AG04450 (cell line): Measurements from ENCODE around the gene GBGT1. TPM values are rescaled to one million over a fixed set of nuclear protein-coding genes. Genes with fewer than 3 reads are reported as not detected.

Experiments
- CTCF ChIA-PET: fragments of 300-600, 350-600 bp; formaldehyde crosslinking; extraction: SDS; loops from one replicate; lab custom pipeline; 2022; ENCODE audit warnings: antibody characterized with exemption, inconsistent platforms; lab: Charles Lee
- POLR2A ChIA-PET: fragments of 350-600 bp; formaldehyde crosslinking; extraction: SDS; loops from one replicate; lab custom pipeline; 2021; ENCODE audit warnings: antibody characterized with exemption, inconsistent platforms; lab: Yijun Ruan, JAX
- DNase-seq: peaks from one replicate; pipeline ENCODE4 v3.0.0-alpha.2; 2011; ENCODE audit warnings: low read depth, low spot score
- H3K27ac ChIP-seq: one replicate; pipeline ENCODE4 v1.5.1; 2012; ENCODE audit warnings: low read depth, low read length, control low read depth
- H3K27me3 ChIP-seq: one replicate; pipeline ENCODE4 v1.6.0; 2012; ENCODE audit warnings: low read length; ENCODE audit not compliant: control insufficient read depth, insufficient read depth
- H3K4me3 ChIP-seq: 2 replicates; pipeline ENCODE4 v1.5.1; 2011; ENCODE audit warnings: mild to moderate bottlenecking, low read depth, low read length, control low read depth
- H3K9me3 ChIP-seq: 2 replicates; pipeline ENCODE4 v1.5.1; 2012; ENCODE audit warnings: low read length; ENCODE audit not compliant: control insufficient read depth, insufficient read depth
- CTCF ChIP-seq: IDR thresholded peaks from 2 replicates; pipeline ENCODE4 v1.5.1; 2011; ENCODE audit warnings: low read depth, low read length, control low read depth, inconsistent platforms
- polyA plus RNA-seq: library from polyadenylated mRNA; depleted of rRNA; stranded (reverse); fragments of >200 nt; gene quantifications from 2 replicates; pipeline ENCODE4 v1.2.3, GENCODE V29; 2011

The GBGT1 gene
- polyA plus RNA-seq, 1 experiment: 3.5 TPM

DNA sequence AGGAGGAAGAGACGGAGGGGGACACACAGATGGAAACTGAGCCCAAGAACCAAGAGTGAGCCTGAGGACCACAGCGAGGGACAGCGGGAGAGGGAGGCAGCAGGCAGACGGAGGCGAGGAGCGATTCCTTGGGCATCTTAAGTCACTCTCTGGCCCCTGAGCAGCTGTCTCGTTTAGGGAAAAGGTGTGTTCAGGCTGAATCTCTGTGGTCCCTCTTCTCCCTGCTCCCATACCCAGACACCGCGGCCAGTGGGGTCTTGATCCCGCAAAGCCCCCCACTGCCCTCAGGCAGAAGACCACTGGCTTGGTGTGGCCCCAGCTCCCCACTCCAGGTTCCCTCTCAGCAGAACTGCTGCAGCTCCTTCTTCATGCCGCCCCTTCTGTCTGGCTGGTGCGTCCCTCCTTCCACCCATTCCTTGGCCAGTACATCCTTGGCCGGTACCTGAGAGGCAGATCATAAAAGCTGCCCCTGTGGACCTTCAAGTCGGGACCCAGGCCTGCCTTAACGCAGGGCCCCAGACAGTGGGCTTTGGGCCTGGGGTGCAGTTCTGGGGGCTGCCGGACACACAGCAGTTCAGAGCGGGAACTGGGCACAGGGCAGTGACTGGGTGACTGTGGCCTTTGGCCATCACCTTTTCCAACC is 36.9 kb downstream of the GBGT1 start:
- no peak for TF ChIP-seq CTCF
- no peak overlapping the region for H3K27ac ChIP-seq
- no peak for DNase-seq
- no peaks in the 10 kb centered on the region for H3K27me3 ChIP-seq
- H3K9me3 ChIP-seq: no peaks in the 10 kb centered on the region
- ChIA-PET CTCF (no interaction called here), POLR2A (interaction anchor here (0.7 kb wide), 1 partner anchor 22 kb away, joined by 3 read pairs; no protein-coding TSS in a partner anchor)
- no peak overlapping the region for H3K4me3 ChIP-seq

DNA sequence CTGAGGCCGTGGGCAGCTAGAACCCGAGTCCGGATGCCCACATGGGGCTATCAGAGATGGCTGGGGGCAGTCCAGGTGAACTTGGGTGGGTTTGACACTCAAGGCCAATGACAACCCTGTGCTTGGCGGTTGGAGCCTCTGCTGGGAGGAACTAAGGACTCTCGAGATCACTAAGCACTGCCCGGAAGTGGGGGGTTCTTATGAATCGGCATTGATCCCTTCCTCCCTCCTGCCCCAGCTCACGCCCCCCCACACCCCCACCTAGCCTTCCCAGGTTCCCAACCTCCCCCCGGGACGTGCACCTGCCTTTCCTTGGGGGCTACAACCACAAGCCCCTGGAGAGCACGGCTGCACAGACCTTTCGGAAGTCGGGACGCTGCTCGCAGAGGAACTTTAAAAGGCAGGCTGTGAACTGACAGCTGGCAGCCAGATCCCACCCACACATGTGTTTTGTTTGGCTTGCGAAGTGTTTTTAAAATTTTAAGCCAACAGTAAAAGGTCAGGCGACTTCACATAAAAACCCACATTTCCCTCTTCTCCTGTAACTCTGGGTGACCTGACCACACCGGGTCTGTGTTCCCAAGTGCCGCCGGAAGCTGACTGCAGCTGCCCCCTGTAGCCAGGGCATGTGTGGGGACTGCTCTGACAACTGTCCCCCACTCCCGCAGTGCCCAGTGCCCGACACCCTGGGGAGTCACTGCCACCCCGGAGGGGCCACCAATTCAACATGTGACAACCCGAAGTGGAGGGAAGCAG is 37.6 kb downstream of the GBGT1 start:
- no peaks in the 10 kb centered on the region for H3K27me3 ChIP-seq
- no peak overlapping the region for H3K27ac ChIP-seq
- ChIA-PET POLR2A (interaction anchor here (0.7 to 0.9 kb wide), 2 partner anchors 8 to 22 kb away, joined by 3 to 4 read pairs; no protein-coding TSS in a partner anchor), CTCF (interaction anchor here (1.0 to 1.3 kb wide), 2 partner anchors 11 to 18 kb away, joined by 3 to 6 read pairs; no protein-coding TSS in a partner anchor)
- no peak for DNase-seq
- peak overlapping the region; percentile 33 for H3K4me3 ChIP-seq
- no peak for TF ChIP-seq CTCF
- H3K9me3 ChIP-seq: no peaks in the 10 kb centered on the region

DNA sequence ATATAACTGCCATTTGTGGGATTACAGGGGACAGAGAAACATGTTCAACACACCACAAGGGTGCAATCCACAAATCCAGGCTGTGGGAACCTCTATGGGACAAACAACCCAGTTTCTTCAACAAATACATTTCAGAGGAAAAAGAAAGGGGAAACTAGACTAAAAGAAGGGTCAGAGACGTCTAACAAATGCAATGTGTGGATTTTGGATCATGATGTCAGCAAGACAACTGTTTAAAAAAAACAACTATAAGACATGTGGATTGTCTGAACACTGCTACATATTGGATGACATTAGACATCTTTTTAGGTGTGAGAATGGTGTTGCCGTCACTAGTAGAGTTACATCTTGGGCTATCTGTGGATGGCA is 38.8 kb downstream of the GBGT1 start:
- Histone ChIP-seq H3K27ac (no peak overlapping the region), H3K4me3 (no peak overlapping the region), H3K27me3 (no peaks in the 10 kb centered on the region), H3K9me3 (no peaks in the 10 kb centered on the region)
- TF ChIP-seq CTCF: no peak
- no peak for DNase-seq
- POLR2A ChIA-PET: interaction anchor here (0.5 kb wide), 1 partner anchor 62 kb away, joined by 3 read pairs; no protein-coding TSS in a partner anchor
- CTCF ChIA-PET: interaction anchor here (1.3 kb wide), 1 partner anchor 12 kb away, joined by 3 read pairs; no protein-coding TSS in a partner anchor

DNA sequence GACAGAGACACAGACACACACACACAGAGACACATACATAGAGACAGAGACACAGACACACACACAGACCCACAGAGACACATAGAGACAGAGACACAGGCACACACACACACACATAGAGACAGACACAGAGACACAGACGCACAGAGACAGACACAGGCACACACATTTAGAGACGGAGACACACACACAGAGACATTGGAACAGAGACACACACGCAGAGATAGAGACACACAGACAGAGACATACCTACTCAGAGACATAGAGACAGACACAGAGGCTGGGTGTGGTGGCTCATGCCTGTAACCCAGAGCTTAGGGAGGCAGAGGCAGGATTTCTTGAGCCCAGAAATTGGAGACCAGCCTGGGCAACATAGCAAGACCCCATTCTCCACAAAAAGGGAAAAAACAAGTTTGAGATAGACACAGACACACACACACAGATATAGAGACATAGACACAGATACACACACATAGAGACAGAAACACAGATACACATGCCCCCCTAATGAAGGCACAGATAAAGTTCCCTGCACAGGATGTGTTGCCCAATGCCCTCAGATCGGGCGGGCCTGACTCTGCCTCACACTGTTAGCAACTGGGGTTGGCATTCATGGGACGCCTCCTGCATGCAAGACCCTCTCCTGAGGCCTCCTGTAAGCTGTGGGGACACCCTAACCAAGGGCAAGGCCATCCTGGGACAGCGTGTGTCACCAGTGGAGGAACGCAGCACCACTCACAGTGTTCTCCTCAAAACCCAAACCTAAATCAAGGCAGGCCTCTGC is 39.4 kb downstream of the GBGT1 start:
- H3K4me3 ChIP-seq: no peak overlapping the region
- CTCF ChIA-PET: no interaction called here
- no peaks in the 10 kb centered on the region for H3K27me3 ChIP-seq
- H3K27ac ChIP-seq: no peak overlapping the region
- POLR2A ChIA-PET: no interaction called here
- no peak for DNase-seq
- TF ChIP-seq CTCF: no peak
- no peaks in the 10 kb centered on the region for H3K9me3 ChIP-seq
